Ovary (tissue), 3 donors: ENCODE measurements around the gene ZNF775.

Source experiments
- CTCF ChIP-seq, 3 donors: fragments of 450-650 bp in 2 of 3; fragments of 200-600 bp in 1 of 3; IDR thresholded peaks; one replicate each; pipeline versions ENCODE4 v1.5.1 to v1.8.0; 2016 to 2022; ENCODE audit warnings: antibody characterized with exemption in 3 of 3, mild to moderate bottlenecking in 1 of 3
- EP300 ChIP-seq: sonication (generic); formaldehyde crosslinking; IDR thresholded peaks from one replicate; pipeline ENCODE4 v1.6.1; 2017; ENCODE audit warnings: antibody characterized with exemption
- POLR2A ChIP-seq: fragments of 450-650 bp; IDR thresholded peaks from one replicate; pipeline ENCODE4 v1.6.1; 2017; ENCODE audit warnings: antibody characterized with exemption, mild to moderate bottlenecking, moderate library complexity
- donor health status: DM: no; HTN: no; CAD: no.

GRCh38 chr7:150340875-150341262 lies 38.3 kb upstream of the ZNF775 start:
- TF ChIP-seq CTCF (IDR thresholded peaks at IDR 0.05) = no peak
- TF ChIP-seq EP300 = no peak
- TF ChIP-seq POLR2A = no peak
